ENCODE results near the gene PCSK5.

The PCSK5 gene

GRCh38 chr9:76198336-76198735 lies 307.9 kb downstream of the PCSK5 start:
- Histone ChIP-seq H3K9ac (ENCODE audit: low read depth, low read length) (no peak overlapping the region), H3K36me3 (ENCODE audit: insufficient read depth, low read length) (no peaks in the 10 kb centered on the region), H3K4me1 (ENCODE audit: insufficient read depth, low read length) (no peaks in the 10 kb centered on the region), H3K9me3 (ENCODE audit: control insufficient read depth, insufficient read depth, low read length) (no peaks in the 10 kb centered on the region)

GRCh38 chr9:76200315-76200714 lies 309.8 kb downstream of the PCSK5 start:
- H3K9me3 ChIP-seq (ENCODE audit: control insufficient read depth, insufficient read depth, low read length): no peaks in the 10 kb centered on the region
- H3K4me1 ChIP-seq (ENCODE audit: insufficient read depth, low read length): no peaks in the 10 kb centered on the region
- H3K36me3 ChIP-seq (ENCODE audit: insufficient read depth, low read length): no peaks in the 10 kb centered on the region
- no peak overlapping the region for H3K9ac ChIP-seq (ENCODE audit: low read depth, low read length)

GRCh38 chr9:76200745-76201144 lies 310.3 kb downstream of the PCSK5 start:
- H3K36me3 ChIP-seq (ENCODE audit: insufficient read depth, low read length): no peaks in the 10 kb centered on the region
- no peak overlapping the region for H3K9ac ChIP-seq (ENCODE audit: low read depth, low read length)
- H3K4me1 ChIP-seq (ENCODE audit: insufficient read depth, low read length): no peaks in the 10 kb centered on the region
- H3K9me3 ChIP-seq (ENCODE audit: control insufficient read depth, insufficient read depth, low read length): no peaks in the 10 kb centered on the region

- Histone ChIP-seq H3K4me1 (ENCODE audit: insufficient read depth, low read length) (peaks cover 8% of the 10 kb centered on the region; the same call in 1 of the 2 replicates), H3K36me3 (ENCODE audit: insufficient read depth, low read length) (no peaks in the 10 kb centered on the region), H3K9me3 (ENCODE audit: control insufficient read depth, insufficient read depth, low read length) (no peaks in the 10 kb centered on the region), H3K9ac (ENCODE audit: low read depth, low read length) (no peak overlapping the region)
Measured at GRCh38 chr9:76203373-76203772, 312.9 kb downstream of the PCSK5 start.

GRCh38 chr9:76206821-76207220 lies 316.3 kb downstream of the PCSK5 start:
- H3K9ac ChIP-seq (ENCODE audit: low read depth, low read length): no peak overlapping the region
- H3K36me3 ChIP-seq (ENCODE audit: insufficient read depth, low read length): no peaks in the 10 kb centered on the region
- no peaks in the 10 kb centered on the region for H3K9me3 ChIP-seq (ENCODE audit: control insufficient read depth, insufficient read depth, low read length)
- H3K4me1 ChIP-seq (ENCODE audit: insufficient read depth, low read length): peaks cover 8% of the 10 kb centered on the region; the same call in 1 of the 2 replicates

- Histone ChIP-seq H3K4me1 (ENCODE audit: insufficient read depth, low read length) (no peaks in the 10 kb centered on the region; the same call in 1 of the 2 replicates), H3K9ac (ENCODE audit: low read depth, low read length) (no peak overlapping the region), H3K36me3 (ENCODE audit: insufficient read depth, low read length) (no peaks in the 10 kb centered on the region), H3K9me3 (ENCODE audit: control insufficient read depth, insufficient read depth, low read length) (no peaks in the 10 kb centered on the region)
Measured at GRCh38 chr9:76213751-76214150, 323.3 kb downstream of the PCSK5 start.

- no peak overlapping the region for H3K9ac ChIP-seq (ENCODE audit: low read depth, low read length)
- H3K4me1 ChIP-seq (ENCODE audit: insufficient read depth, low read length): no peaks in the 10 kb centered on the region; the same call in 1 of the 2 replicates
- no peaks in the 10 kb centered on the region for H3K9me3 ChIP-seq (ENCODE audit: control insufficient read depth, insufficient read depth, low read length)
- no peaks in the 10 kb centered on the region for H3K36me3 ChIP-seq (ENCODE audit: insufficient read depth, low read length)
Measured at GRCh38 chr9:76215066-76215465, 324.6 kb downstream of the PCSK5 start.

GRCh38 chr9:76216161-76216649 lies 325.7 kb downstream of the PCSK5 start:
- no peaks in the 10 kb centered on the region for H3K9me3 ChIP-seq (ENCODE audit: control insufficient read depth, insufficient read depth, low read length)
- no peak overlapping the region for H3K9ac ChIP-seq (ENCODE audit: low read depth, low read length)
- H3K36me3 ChIP-seq (ENCODE audit: insufficient read depth, low read length): no peaks in the 10 kb centered on the region
- H3K4me1 ChIP-seq (ENCODE audit: insufficient read depth, low read length): no peaks in the 10 kb centered on the region; the same call in 1 of the 2 replicates

- Histone ChIP-seq H3K9ac (ENCODE audit: low read depth, low read length) (no peak overlapping the region), H3K9me3 (ENCODE audit: control insufficient read depth, insufficient read depth, low read length) (no peaks in the 10 kb centered on the region), H3K36me3 (ENCODE audit: insufficient read depth, low read length) (no peaks in the 10 kb centered on the region), H3K4me1 (ENCODE audit: insufficient read depth, low read length) (no peaks in the 10 kb centered on the region; the same call in 1 of the 2 replicates)
Measured at GRCh38 chr9:76218117-76218885, 327.8 kb downstream of the PCSK5 start.

- H3K4me1 ChIP-seq (ENCODE audit: insufficient read depth, low read length): no peaks in the 10 kb centered on the region; the same call in 1 of the 2 replicates
Measured at GRCh38 chr9:76218886-76219445, 328.5 kb downstream of the PCSK5 start.

GRCh38 chr9:76219560-76220151 lies 329.2 kb downstream of the PCSK5 start:
- H3K9ac ChIP-seq (ENCODE audit: low read depth, low read length): no peak overlapping the region
- no peaks in the 10 kb centered on the region for H3K36me3 ChIP-seq (ENCODE audit: insufficient read depth, low read length)
- no peaks in the 10 kb centered on the region; the same call in 1 of the 2 replicates for H3K4me1 ChIP-seq (ENCODE audit: insufficient read depth, low read length)
- H3K9me3 ChIP-seq (ENCODE audit: control insufficient read depth, insufficient read depth, low read length): no peaks in the 10 kb centered on the region

More at GRCh38 chr9:76218886-76219445, 328.5 kb downstream of the PCSK5 start:
- H3K9me3 ChIP-seq (ENCODE audit: control insufficient read depth, insufficient read depth, low read length): no peaks in the 10 kb centered on the region
- no peak overlapping the region for H3K9ac ChIP-seq (ENCODE audit: low read depth, low read length)
- H3K36me3 ChIP-seq (ENCODE audit: insufficient read depth, low read length): no peaks in the 10 kb centered on the region

GRCh38 chr9:76221423-76221822 lies 330.9 kb downstream of the PCSK5 start:
- Histone ChIP-seq H3K4me1 (ENCODE audit: insufficient read depth, low read length) (no peaks in the 10 kb centered on the region; the same call in 1 of the 2 replicates), H3K9ac (ENCODE audit: low read depth, low read length) (no peak overlapping the region), H3K36me3 (ENCODE audit: insufficient read depth, low read length) (no peaks in the 10 kb centered on the region), H3K9me3 (ENCODE audit: control insufficient read depth, insufficient read depth, low read length) (no peaks in the 10 kb centered on the region)

- H3K36me3 ChIP-seq (ENCODE audit: insufficient read depth, low read length): no peaks in the 10 kb centered on the region
- no peaks in the 10 kb centered on the region for H3K9me3 ChIP-seq (ENCODE audit: control insufficient read depth, insufficient read depth, low read length)
- H3K4me1 ChIP-seq (ENCODE audit: insufficient read depth, low read length): no peaks in the 10 kb centered on the region; the same call in 1 of the 2 replicates
- no peak overlapping the region for H3K9ac ChIP-seq (ENCODE audit: low read depth, low read length)
Measured at GRCh38 chr9:76223749-76224340, 333.4 kb downstream of the PCSK5 start.

GRCh38 chr9:76227156-76227555 lies 336.7 kb downstream of the PCSK5 start:
- Histone ChIP-seq H3K4me1 (ENCODE audit: insufficient read depth, low read length) (no peaks in the 10 kb centered on the region), H3K36me3 (ENCODE audit: insufficient read depth, low read length) (no peaks in the 10 kb centered on the region), H3K9me3 (ENCODE audit: control insufficient read depth, insufficient read depth, low read length) (no peaks in the 10 kb centered on the region), H3K9ac (ENCODE audit: low read depth, low read length) (no peak overlapping the region)
